K562 (cell line): ENCODE results near the gene NMRAL1. TPM values are rescaled to one million over a fixed set of nuclear protein-coding genes. Genes with fewer than 3 reads are reported as not detected.
A peak's percentile ranks its signal among the peaks of the same experiment; 100 is the strongest.

Experiments
- ATAC-seq: fragments of 200-7000 bp; cut with Tn5 transposase; 3 replicates; pipeline ENCODE4 v1.9.1; 2020; ENCODE audit warnings: moderate library complexity
- BruUV-seq: library from RNA; stranded (reverse); fragments of 400-500 nt; replicated peaks from 2 replicates; lab custom pipeline; 2021; lab: Mats Ljungman, UMichigan
- CTCF ChIA-PET: fragments of 300-600 bp; formaldehyde crosslinking; extraction: SDS; loops from one replicate; lab custom pipeline; 2021; ENCODE audit warnings: low intra/inter-chr PET ratio; lab: Yijun Ruan, JAX
- POLR2A ChIA-PET: fragments of 300-600, 350-650 bp; sonication (Branson Sonifier 250); formaldehyde crosslinking; extraction: SDS; loops from one replicate; lab custom pipeline; 2021; ENCODE audit warnings: antibody characterized with exemption, inconsistent platforms; lab: Yijun Ruan, JAX
- DNase-seq, 4 experiments: peaks; one replicate each; pipeline versions ENCODE4 v3.0.0 to v3.0.0-alpha.2; 2011 to 2018; ENCODE audit warnings: low spot score in 3 of 4, mixed read lengths in 3 of 4; ENCODE audit errors: extremely low read depth in 1 of 4
- FAIRE-seq: peaks from 2 replicates; lab custom pipeline; 2011; peaks lifted over from hg19 to GRCh38; lab: Jason Lieb, UNC
- H2AFZ ChIP-seq: 2 replicates; pipeline ENCODE4 v1.6.0; 2011; ENCODE audit warnings: low read depth, low read length, control low read depth, inconsistent platforms
- H3K27ac ChIP-seq: fragments of 200-600 bp; 3 replicates; pipeline ENCODE4 v1.8.0; 2011; ENCODE audit warnings: low read depth, mild to moderate bottlenecking, control low read depth, inconsistent platforms, low read length, moderate library complexity, mixed read lengths; ENCODE audit errors: extremely low read depth
- H3K27me3 ChIP-seq, 2 experiments: fragments of 300-600 bp in 1 of 2; 2 replicates in 1 of 2; 3 replicates in 1 of 2; pipeline versions ENCODE4 v1.6.0 to v1.8.0; 2011; ENCODE audit warnings: inconsistent platforms in 2 of 2, low read length in 2 of 2, mild to moderate bottlenecking in 1 of 2, mixed read lengths in 1 of 2, moderate library complexity in 1 of 2; ENCODE audit not compliant: control insufficient read depth in 2 of 2, insufficient read depth in 2 of 2
- H3K36me3 ChIP-seq: fragments of 300-600 bp; 3 replicates; pipeline ENCODE4 v1.8.0; 2011; ENCODE audit warnings: mild to moderate bottlenecking, low read length, inconsistent platforms; ENCODE audit not compliant: control insufficient read depth, insufficient read depth
- H3K4me1 ChIP-seq, 2 experiments: fragments of 200-600 bp in 1 of 2; replicated peaks in 1 of 2; 2 replicates in 1 of 2; 3 replicates in 1 of 2; pipeline versions ENCODE4 v1.5.1 to v1.8.0; 2011; ENCODE audit warnings: inconsistent platforms in 2 of 2, low read length in 2 of 2, mild to moderate bottlenecking in 1 of 2, mixed read lengths in 1 of 2, moderate library complexity in 1 of 2; ENCODE audit not compliant: control insufficient read depth in 2 of 2, insufficient read depth in 2 of 2
- H3K4me2 ChIP-seq: 2 replicates; pipeline ENCODE4 v1.6.1; 2011; ENCODE audit warnings: low read length, control low read depth, inconsistent platforms, mixed read lengths; ENCODE audit not compliant: insufficient read depth
- H3K4me3 ChIP-seq: fragments of 200-600 bp; sonication (generic), shearing (Covaris generic); 2 replicates; pipeline ENCODE4 v1.5.1; 2016; ENCODE audit warnings: control low read depth, inconsistent platforms
- H3K79me2 ChIP-seq: fragments of 200-600 bp; 3 replicates; pipeline ENCODE4 v1.8.0; 2011; ENCODE audit warnings: low read length, inconsistent platforms; ENCODE audit not compliant: control insufficient read depth, insufficient read depth
- H3K9ac ChIP-seq, 2 experiments: 2 replicates each; pipeline versions ENCODE4 v1.6.0 to v1.6.1; 2011; ENCODE audit warnings: low read depth in 2 of 2, low read length in 2 of 2, control low read depth in 1 of 2, inconsistent platforms in 1 of 2, mild to moderate bottlenecking in 1 of 2, mixed read lengths in 1 of 2; ENCODE audit not compliant: insufficient read depth in 1 of 2
- H3K9me1 ChIP-seq: one replicate; pipeline ENCODE4 v1.6.0; 2011; ENCODE audit warnings: inconsistent platforms, mild to moderate bottlenecking, low read length, moderate library complexity; ENCODE audit not compliant: control insufficient read depth, insufficient read depth
- H3K9me3 ChIP-seq: replicated peaks from 2 replicates; pipeline ENCODE4 v1.5.1; 2011; ENCODE audit warnings: low read depth, low read length, inconsistent platforms; ENCODE audit not compliant: control insufficient read depth, insufficient read depth
- H4K20me1 ChIP-seq: replicated peaks from 2 replicates; pipeline ENCODE4 v1.6.1; 2011; ENCODE audit warnings: low read length, inconsistent platforms, mixed read lengths; ENCODE audit not compliant: control insufficient read depth, insufficient read depth
- NEUROD1 ChIP-seq: fragments of 150-350 bp; IDR thresholded peaks from 2 replicates; pipeline ENCODE4 v1.6.1; 2014; ENCODE audit warnings: borderline replicate concordance, low read length, low read depth; ENCODE audit not compliant: partially characterized antibody
- PATZ1 ChIP-seq: fragments of 250-450 bp; sonication (Bioruptor Pico); IDR thresholded peaks from 2 replicates; pipeline ENCODE4 v1.5.0; 2020; ENCODE audit warnings: mild to moderate bottlenecking, borderline replicate concordance
- REST ChIP-seq, 2 experiments: fragments of 450-650 bp; formaldehyde crosslinking in 1 of 2; IDR thresholded peaks; 2 replicates each; pipeline versions ENCODE4 v1.4.0 to v1.6.1; 2014 to 2020; ENCODE audit warnings: mild to moderate bottlenecking in 2 of 2, borderline replicate concordance in 1 of 2, low read depth in 1 of 2
- SP1 ChIP-seq: sonication (generic); formaldehyde crosslinking; IDR thresholded peaks from 2 replicates; pipeline ENCODE4 v1.8.1; 2022; ENCODE audit warnings: mild to moderate bottlenecking, missing genetic modification reagents
- TAF1 ChIP-seq: IDR thresholded peaks from 2 replicates; pipeline ENCODE4 v1.6.1; 2011; ENCODE audit warnings: mild to moderate bottlenecking, low read length, moderate library complexity; ENCODE audit not compliant: insufficient read depth, control insufficient read depth, severe bottlenecking; ENCODE audit errors: extremely low read depth
- THAP7 ChIP-seq: fragments of 250-450 bp; sonication (Bioruptor Pico); IDR thresholded peaks from 2 replicates; pipeline ENCODE4 v1.5.0; 2021
- ZNF436 ChIP-seq: fragments of 250-450, 450-650 bp; sonication (Bioruptor Pico); formaldehyde crosslinking; IDR thresholded peaks from 2 replicates; pipeline ENCODE4 v1.7.0; 2020; ENCODE audit warnings: mild to moderate bottlenecking
- WGBS: fragments of 100-300 bp; shearing (Covaris generic); methylation state at CpG from one replicate; pipeline ENCODE4 v1.1.6; 2016; ENCODE audit warnings: low coverage, mixed read lengths; ENCODE audit not compliant: insufficient coverage; ENCODE audit errors: missing lambda C conversion rate; 5-methylcytosine and 5-hydroxymethylcytosine counted together
- in situ Hi-C: fragments of 300-500 bp; cut with MboI; formaldehyde crosslinking; loops from 4 replicates; pipeline ENCODE4 v1.15.0; 2018; ENCODE audit warnings: inconsistent platforms, mixed read lengths
- intact Hi-C: fragments of 100-400 bp; cut with micrococcal nuclease; formaldehyde crosslinking; loops from 2 replicates; pipeline ENCODE4 v1.14.2; 2022
- polyA plus RNA-seq, 8 experiments: library from polyadenylated mRNA; depleted of rRNA in 4 of 8; stranded (reverse) in 5 of 8; unstranded in 3 of 8; fragments of >200 nt; fragmentation: Nextera tagmentation in 2 of 8; fragmentation: Illumina TruSeq in 1 of 8; extraction: Ambion mirVana in 2 of 8; extraction: Trizol in 1 of 8; gene quantifications; 2 replicates each; pipeline versions ENCODE4 v1.2.1 to v1.2.3, GENCODE V29; 2011 to 2014; ENCODE audit warnings: inconsistent platforms in 1 of 8, missing spikeins in 1 of 8
- total RNA-seq, 7 experiments: library from RNA; depleted of rRNA in 6 of 7; stranded (reverse); fragments of >200 nt in 6 of 7; fragmentation: Illumina TruSeq in 2 of 7; extraction: Trizol in 2 of 7; gene quantifications; 2 replicates each; pipeline versions ENCODE4 v1.2.1 to v1.2.3, GENCODE V29; 2011 to 2021; ENCODE audit warnings: low replicate concordance in 1 of 7

The NMRAL1 gene
- total and polyA plus RNA-seq, 9 of the 15 experiments (the other 6 are each of a cell fraction or from before 2014, with no cell fraction given): 6.3 to 116 (median 63.2) TPM

- intact Hi-C loops: no loop called here
- peaks cover 36% of the 10 kb centered on the region; the same call in 2 of the 3 replicates for H3K79me2 ChIP-seq
These were observed 25.8 kb upstream of the NMRAL1 start for GRCh38 chr16:4500272-4500671.

More at GRCh38 chr16:4500272-4500671, 25.8 kb upstream of the NMRAL1 start:
- no TSS peak for BruUV-seq
- H3K27me3 ChIP-seq: no peaks in the 10 kb centered on the region
- POLR2A ChIA-PET: interaction anchor here (0.7 to 3.4 kb wide), 5 partner anchors 9 to 26 kb away, joined by 3 to 10 read pairs (median 4); no protein-coding TSS in a partner anchor
- no peak for DNase-seq
- H4K20me1 ChIP-seq: peaks cover 8% of the 10 kb centered on the region; the same call in 1 of the 2 replicates
- no peak overlapping the region for H3K4me3 ChIP-seq
- H3K27ac ChIP-seq: no peak overlapping the region
- TF ChIP-seq REST (IDR thresholded peaks at IDR 0.05; ENCODE audit: borderline replicate concordance) (no peak), REST (CRISPR knock-in tag; IDR thresholded peaks at IDR 0.05; ENCODE audit: low read depth) (no peak), ZNF436 (CRISPR knock-in tag) (no peak), SP1 (CRISPR knock-in tag) (no peak), THAP7 (CRISPR knock-in tag) (no peak), NEUROD1 (no peak), PATZ1 (no peak), TAF1 (no peak)
- TF ChIP-seq, all 486 proteins: peak for 0
- in situ Hi-C loops: no loop called here
- CTCF ChIA-PET: no interaction called here
- H3K4me2 ChIP-seq: no peak overlapping the region
- peaks cover 0 to 2% of the 10 kb centered on the region in 2 experiments; a peak in 2 of 5 replicates for H3K4me1 ChIP-seq
- no peaks in the 10 kb centered on the region for H3K9me1 ChIP-seq
- no peak overlapping the region for H2AFZ ChIP-seq
- FAIRE-seq: no peak
- no peak for ATAC-seq
- peaks cover 22% of the 10 kb centered on the region for H3K36me3 ChIP-seq
- peak overlapping the region in 1 of 2 experiments; percentile 14; a peak in 1 of 4 replicates for H3K9ac ChIP-seq
- 56% methylated on average over 3 of the region's 3 CpGs for WGBS
- no peaks in the 10 kb centered on the region for H3K9me3 ChIP-seq
